Testis (tissue), 3 donors: ENCODE data around the gene APOE. TPM values are rescaled to one million over a fixed set of nuclear protein-coding genes. Genes with fewer than 3 reads are reported as not detected.
"Not testable (repeated sequence)": the region's sequence is repeated elsewhere in the genome, so short reads cannot be mapped to it uniquely, and the experiment has no call there.

Source experiments
- DNase-seq: peaks from one replicate; pipeline ENCODE4 v3.0.0-alpha.2; 2019
- H3K27ac ChIP-seq, 2 donors: fragments of 200-600 bp; sonication (generic); one replicate each; pipeline ENCODE4 v1.5.1; 2019
- H3K27me3 ChIP-seq: fragments of 200-600 bp; sonication (generic); one replicate; pipeline ENCODE4 v1.5.1; 2019
- H3K36me3 ChIP-seq: fragments of 200-600 bp; sonication (generic); one replicate; pipeline ENCODE4 v1.5.1; 2017; ENCODE audit warnings: low read depth; ENCODE audit errors: missing control alignments
- H3K4me1 ChIP-seq: fragments of 200-600 bp; sonication (generic); one replicate; pipeline ENCODE4 v1.5.1; 2019
- H3K4me3 ChIP-seq, 2 donors: fragments of 200-600 bp; sonication (generic); one replicate each; pipeline ENCODE4 v1.5.1; 2017 to 2019
- H3K9me3 ChIP-seq: fragments of 200-600 bp; sonication (generic); one replicate; pipeline ENCODE4 v1.5.1; 2017
- POLR2A ChIP-seq: fragments of 450-650 bp; IDR thresholded peaks from one replicate; pipeline ENCODE4 v1.6.1; 2017; ENCODE audit warnings: antibody characterized with exemption, mild to moderate bottlenecking, moderate library complexity
- WGBS, 2 donors: methylation state at CpG; one replicate each; pipeline ENCODE4 v1.1.5; 2018; 5-methylcytosine and 5-hydroxymethylcytosine counted together
- intact Hi-C: fragments of 100-400 bp; cut with DNase I; formaldehyde crosslinking; loops from one replicate; pipeline ENCODE4 v1.15.1; 2023; ENCODE audit warnings: low total_unique reads
- polyA plus RNA-seq: library from polyadenylated mRNA; stranded (reverse); fragments of 350-450 nt; fragmentation: Illumina TruSeq; extraction: RNeasy Lipid Tissue Mini Kit (QIAGEN cat#74804); gene quantifications from one replicate; pipeline ENCODE4 v1.2.3, GENCODE V29; 2014; ENCODE audit warnings: low read depth, low replicate concordance; ENCODE audit not compliant: insufficient read depth
- total RNA-seq, 2 donors: library from RNA; depleted of rRNA; stranded (reverse); fragments of >200 nt; gene quantifications; one replicate each; pipeline ENCODE4 v1.2.3, GENCODE V29; 2016
- TF ChIP-seq, protein P1 (sequence below), 3 experiments: fragments of 450-650 bp in 2 of 3; fragments of 200-600 bp in 1 of 3; sonication (generic) in 1 of 3; IDR thresholded peaks; one replicate each; pipeline ENCODE4 v1.5.1; 2016 to 2019; ENCODE audit warnings: antibody characterized with exemption in 3 of 3, mild to moderate bottlenecking in 2 of 3, moderate library complexity in 1 of 3

The APOE gene
- total and polyA plus RNA-seq, 3 donors from 2014 or later = 185 to 494 (median 215) TPM

DNA sequence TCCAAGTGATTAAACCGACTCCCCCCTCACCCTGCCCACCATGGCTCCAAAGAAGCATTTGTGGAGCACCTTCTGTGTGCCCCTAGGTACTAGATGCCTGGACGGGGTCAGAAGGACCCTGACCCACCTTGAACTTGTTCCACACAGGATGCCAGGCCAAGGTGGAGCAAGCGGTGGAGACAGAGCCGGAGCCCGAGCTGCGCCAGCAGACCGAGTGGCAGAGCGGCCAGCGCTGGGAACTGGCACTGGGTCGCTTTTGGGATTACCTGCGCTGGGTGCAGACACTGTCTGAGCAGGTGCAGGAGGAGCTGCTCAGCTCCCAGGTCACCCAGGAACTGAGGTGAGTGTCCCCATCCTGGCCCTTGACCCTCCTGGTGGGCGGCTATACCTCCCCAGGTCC is 2.0 kb downstream of the APOE start:
- no peak overlapping the region for H3K27ac ChIP-seq
- intact Hi-C loops = no loop called here
- H3K4me3 ChIP-seq = no peak overlapping the region
- peaks cover 46% of the 10 kb centered on the region for H3K4me1 ChIP-seq
- TF ChIP-seq, protein P1, sequence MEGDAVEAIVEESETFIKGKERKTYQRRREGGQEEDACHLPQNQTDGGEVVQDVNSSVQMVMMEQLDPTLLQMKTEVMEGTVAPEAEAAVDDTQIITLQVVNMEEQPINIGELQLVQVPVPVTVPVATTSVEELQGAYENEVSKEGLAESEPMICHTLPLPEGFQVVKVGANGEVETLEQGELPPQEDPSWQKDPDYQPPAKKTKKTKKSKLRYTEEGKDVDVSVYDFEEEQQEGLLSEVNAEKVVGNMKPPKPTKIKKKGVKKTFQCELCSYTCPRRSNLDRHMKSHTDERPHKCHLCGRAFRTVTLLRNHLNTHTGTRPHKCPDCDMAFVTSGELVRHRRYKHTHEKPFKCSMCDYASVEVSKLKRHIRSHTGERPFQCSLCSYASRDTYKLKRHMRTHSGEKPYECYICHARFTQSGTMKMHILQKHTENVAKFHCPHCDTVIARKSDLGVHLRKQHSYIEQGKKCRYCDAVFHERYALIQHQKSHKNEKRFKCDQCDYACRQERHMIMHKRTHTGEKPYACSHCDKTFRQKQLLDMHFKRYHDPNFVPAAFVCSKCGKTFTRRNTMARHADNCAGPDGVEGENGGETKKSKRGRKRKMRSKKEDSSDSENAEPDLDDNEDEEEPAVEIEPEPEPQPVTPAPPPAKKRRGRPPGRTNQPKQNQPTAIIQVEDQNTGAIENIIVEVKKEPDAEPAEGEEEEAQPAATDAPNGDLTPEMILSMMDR (IDR thresholded peaks at IDR 0.05) = no peak
- no peak for TF ChIP-seq POLR2A
- H3K9me3 ChIP-seq = no peaks in the 10 kb centered on the region
- no peaks in the 10 kb centered on the region for H3K27me3 ChIP-seq
- H3K36me3 ChIP-seq = no peaks in the 10 kb centered on the region
- DNase-seq = no peak
- WGBS, 2 donors = 75 to 90% methylated on average over 9 to 12 of the region's 12 CpGs

DNA sequence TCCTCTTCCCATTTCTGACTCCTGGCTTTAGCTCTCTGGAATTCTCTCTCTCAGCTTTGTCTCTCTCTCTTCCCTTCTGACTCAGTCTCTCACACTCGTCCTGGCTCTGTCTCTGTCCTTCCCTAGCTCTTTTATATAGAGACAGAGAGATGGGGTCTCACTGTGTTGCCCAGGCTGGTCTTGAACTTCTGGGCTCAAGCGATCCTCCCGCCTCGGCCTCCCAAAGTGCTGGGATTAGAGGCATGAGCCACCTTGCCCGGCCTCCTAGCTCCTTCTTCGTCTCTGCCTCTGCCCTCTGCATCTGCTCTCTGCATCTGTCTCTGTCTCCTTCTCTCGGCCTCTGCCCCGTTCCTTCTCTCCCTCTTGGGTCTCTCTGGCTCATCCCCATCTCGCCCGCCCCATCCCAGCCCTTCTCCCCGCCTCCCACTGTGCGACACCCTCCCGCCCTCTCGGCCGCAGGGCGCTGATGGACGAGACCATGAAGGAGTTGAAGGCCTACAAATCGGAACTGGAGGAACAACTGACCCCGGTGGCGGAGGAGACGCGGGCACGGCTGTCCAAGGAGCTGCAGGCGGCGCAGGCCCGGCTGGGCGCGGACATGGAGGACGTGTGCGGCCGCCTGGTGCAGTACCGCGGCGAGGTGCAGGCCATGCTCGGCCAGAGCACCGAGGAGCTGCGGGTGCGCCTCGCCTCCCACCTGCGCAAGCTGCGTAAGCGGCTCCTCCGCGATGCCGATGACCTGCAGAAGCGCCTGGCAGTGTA is 2.7 kb downstream of the APOE start:
- TF ChIP-seq, protein P1 (IDR thresholded peaks at IDR 0.05) = no peak
- TF ChIP-seq POLR2A = no peak
- H3K4me3 ChIP-seq = peak overlapping the region in 1 of 2 donors; percentile 21
- intact Hi-C loops = no loop called here
- no peaks in the 10 kb centered on the region for H3K9me3 ChIP-seq
- DNase-seq = no peak
- H3K27ac ChIP-seq = no peak overlapping the region
- H3K27me3 ChIP-seq = no peaks in the 10 kb centered on the region
- no peaks in the 10 kb centered on the region for H3K36me3 ChIP-seq
- WGBS, 2 donors = 69 to 76% methylated on average over 17 to 46 of the region's 46 CpGs
- H3K4me1 ChIP-seq = peaks cover 50% of the 10 kb centered on the region

DNA sequence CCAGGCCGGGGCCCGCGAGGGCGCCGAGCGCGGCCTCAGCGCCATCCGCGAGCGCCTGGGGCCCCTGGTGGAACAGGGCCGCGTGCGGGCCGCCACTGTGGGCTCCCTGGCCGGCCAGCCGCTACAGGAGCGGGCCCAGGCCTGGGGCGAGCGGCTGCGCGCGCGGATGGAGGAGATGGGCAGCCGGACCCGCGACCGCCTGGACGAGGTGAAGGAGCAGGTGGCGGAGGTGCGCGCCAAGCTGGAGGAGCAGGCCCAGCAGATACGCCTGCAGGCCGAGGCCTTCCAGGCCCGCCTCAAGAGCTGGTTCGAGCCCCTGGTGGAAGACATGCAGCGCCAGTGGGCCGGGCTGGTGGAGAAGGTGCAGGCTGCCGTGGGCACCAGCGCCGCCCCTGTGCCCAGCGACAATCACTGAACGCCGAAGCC is 3.3 kb downstream of the APOE start:
- Histone ChIP-seq H3K36me3 (no peaks in the 10 kb centered on the region), H3K4me3 (peak overlapping the region in 1 of 2 donors; percentile 21), H3K27me3 (no peaks in the 10 kb centered on the region), H3K27ac (no peak overlapping the region), H3K4me1 (peaks cover 48% of the 10 kb centered on the region), H3K9me3 (no peaks in the 10 kb centered on the region)
- no peak for DNase-seq
- WGBS, 2 donors = 50 to 81% methylated on average over 2 to 44 of the region's 44 CpGs
- no peak for TF ChIP-seq POLR2A
- intact Hi-C loops = no loop called here

DNA sequence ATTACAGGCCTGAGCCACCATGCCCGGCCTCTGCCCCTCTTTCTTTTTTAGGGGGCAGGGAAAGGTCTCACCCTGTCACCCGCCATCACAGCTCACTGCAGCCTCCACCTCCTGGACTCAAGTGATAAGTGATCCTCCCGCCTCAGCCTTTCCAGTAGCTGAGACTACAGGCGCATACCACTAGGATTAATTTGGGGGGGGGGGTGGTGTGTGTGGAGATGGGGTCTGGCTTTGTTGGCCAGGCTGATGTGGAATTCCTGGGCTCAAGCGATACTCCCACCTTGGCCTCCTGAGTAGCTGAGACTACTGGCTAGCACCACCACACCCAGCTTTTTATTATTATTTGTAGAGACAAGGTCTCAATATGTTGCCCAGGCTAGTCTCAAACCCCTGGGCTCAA is 4.2 kb downstream of the APOE start:
- H3K27me3 ChIP-seq = no peaks in the 10 kb centered on the region
- DNase-seq = no peak
- H3K27ac ChIP-seq = peak overlapping the region in 1 of 2 donors; percentile 30
- intact Hi-C loops = no loop called here
- H3K36me3 ChIP-seq = no peaks in the 10 kb centered on the region
- H3K9me3 ChIP-seq = no peaks in the 10 kb centered on the region
- H3K4me1 ChIP-seq = peaks cover 46% of the 10 kb centered on the region
- 60 to 81% methylated on average over 3 to 5 of the region's 5 CpGs for WGBS, 2 donors
- TF ChIP-seq POLR2A = no peak
- no peak overlapping the region for H3K4me3 ChIP-seq

DNA sequence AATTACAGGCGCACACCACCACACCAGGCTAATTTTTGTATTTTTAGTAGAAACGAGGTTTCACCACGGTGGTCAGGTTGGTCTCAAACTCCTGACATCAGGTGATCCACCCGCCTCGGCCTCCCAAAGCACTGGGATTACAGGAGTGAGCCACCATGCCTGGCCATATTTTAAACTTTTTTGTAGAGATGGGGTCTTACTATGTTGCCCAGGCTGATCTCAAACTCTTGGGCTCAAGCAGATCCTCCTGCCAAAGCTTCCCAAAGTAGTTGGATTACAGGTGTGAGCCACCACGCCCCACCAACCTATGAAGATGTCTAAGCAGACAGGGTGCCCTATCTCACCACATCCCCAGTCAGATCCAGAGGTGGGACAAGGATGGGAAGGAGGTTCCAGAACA is 6.3 kb downstream of the APOE start:
- intact Hi-C loops, H3K27me3 ChIP-seq, H3K4me3 ChIP-seq, DNase-seq, H3K27ac ChIP-seq, H3K9me3 ChIP-seq, H3K36me3 ChIP-seq: not testable (repeated sequence)
- H3K4me1 ChIP-seq = peaks cover 37% of the 10 kb centered on the region
- WGBS, 2 donors = 94 to 97% methylated on average over 6 of the region's 6 CpGs

DNA sequence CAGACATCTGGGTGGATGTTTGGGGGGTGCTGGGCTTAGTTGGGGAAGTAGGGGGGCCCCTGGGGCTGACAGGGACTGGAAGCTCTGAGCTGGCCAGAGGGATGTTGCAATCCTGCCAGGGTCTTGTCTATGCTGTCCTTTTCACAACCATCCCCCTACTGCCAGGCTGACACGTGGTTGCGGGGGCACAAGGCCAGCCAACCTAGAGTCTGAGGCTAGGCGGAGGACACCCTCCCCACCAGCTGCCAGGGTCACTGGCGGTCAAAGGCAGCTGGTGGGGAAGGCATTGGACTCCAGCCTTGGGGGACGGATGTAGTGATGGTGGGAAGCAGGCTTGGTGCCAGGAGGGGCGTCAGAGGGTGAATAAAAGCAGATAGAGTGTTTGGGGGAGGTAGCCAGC is 7.3 kb downstream of the APOE start:
- Histone ChIP-seq H3K4me3 (no peak overlapping the region), H3K4me1 (peaks cover 37% of the 10 kb centered on the region), H3K9me3 (no peaks in the 10 kb centered on the region), H3K27ac (no peak overlapping the region), H3K36me3 (no peaks in the 10 kb centered on the region), H3K27me3 (no peaks in the 10 kb centered on the region)
- TF ChIP-seq POLR2A = no peak
- peak; percentile 82 for DNase-seq
- WGBS, 2 donors = 36 to 52% methylated on average over 6 of the region's 6 CpGs
- intact Hi-C loops = no loop called here

DNA sequence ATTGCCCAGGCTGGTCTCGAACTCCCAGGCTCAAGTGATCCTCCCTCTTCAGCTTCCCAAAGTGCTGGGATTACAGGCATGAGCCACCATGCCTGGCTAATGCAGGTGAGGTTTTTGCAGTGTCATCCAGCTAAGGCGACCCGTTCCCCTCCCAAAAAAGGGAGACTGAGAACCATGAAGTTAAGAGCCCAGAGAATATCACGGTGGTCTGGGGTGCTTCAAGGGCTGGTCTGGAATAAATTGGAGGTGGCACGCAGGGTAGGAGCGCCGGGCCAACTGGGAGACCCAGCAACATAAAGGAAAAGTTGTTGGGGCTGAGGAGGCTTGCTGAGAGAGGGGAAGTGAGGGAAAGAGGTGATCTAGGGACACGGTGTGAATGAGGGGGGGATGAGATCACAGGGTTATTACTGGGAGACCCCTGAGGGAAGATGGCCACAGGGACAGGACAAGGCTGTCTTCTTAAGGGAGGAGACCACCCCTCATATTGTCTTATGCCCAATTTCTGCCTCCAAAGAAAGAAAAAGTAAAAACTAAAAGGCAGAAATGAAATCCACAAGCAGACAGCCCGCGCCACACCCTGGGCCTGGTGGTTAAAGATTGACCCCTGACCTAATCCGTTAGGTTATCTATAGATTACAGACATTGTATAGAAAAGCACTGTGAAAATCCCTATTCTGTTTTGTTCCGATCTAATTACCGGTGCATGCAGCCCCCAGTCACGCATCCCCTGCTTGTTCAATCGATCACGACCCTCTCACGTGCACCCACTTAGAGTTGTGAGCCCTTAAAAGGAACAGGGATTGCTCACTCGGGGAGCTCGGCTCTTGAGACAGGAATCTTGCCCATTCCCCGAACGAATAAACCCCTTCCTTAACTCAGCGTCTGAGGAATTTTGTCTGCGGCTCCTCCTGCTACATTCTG is 8.2 kb downstream of the APOE start:
- H3K27me3 ChIP-seq, intact Hi-C loops, H3K4me3 ChIP-seq, H3K9me3 ChIP-seq, H3K36me3 ChIP-seq, DNase-seq: not testable (repeated sequence)
- Histone ChIP-seq H3K4me1 (peaks cover 37% of the 10 kb centered on the region), H3K27ac (peak overlapping the region; percentile 63 to 70)
- WGBS, 2 donors = 46 to 53% methylated on average over 21 to 23 of the region's 23 CpGs

DNA sequence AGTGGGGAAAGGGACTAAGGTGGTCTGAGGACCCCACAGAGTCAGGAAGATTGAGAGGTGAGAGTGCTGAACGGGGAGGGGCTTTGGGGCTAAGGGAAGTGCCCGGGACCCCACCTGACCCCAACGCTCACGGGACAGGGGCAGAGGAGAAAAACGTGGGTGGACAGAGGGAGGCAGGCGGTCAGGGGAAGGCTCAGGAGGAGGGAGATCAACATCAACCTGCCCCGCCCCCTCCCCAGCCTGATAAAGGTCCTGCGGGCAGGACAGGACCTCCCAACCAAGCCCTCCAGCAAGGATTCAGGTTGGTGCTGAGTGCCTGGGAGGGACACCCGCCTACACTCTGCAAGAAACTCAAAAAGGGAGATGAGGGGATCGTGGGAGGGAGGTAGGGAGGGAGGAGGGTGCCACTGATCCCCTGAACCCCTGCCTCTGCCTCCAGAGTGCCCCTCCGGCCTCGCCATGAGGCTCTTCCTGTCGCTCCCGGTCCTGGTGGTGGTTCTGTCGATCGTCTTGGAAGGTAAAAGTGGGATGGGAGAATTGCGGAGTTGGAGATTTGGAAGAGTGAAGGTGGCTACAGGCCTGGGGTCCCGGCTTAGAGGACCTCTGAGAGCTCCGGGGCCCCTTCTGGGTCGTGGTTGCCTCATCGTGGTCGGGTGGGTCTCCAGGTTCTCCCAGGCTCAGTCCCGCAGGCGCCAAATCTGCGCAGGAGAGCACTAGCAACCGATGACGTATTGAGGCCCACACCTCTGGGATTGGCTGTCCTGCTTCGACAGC is 9.0 kb downstream of the APOE start, which contains the start of gene APOC1:
APOC1 (plus strand) TSS at position 176 of the 774 bp plus-strand sequence; CDS start at position 460, 284 bp downstream.
- Histone ChIP-seq H3K4me3 (peak within 1 kb of the TSS; percentile 54 to 58), H3K4me1 (peaks cover 36% of the 10 kb centered on the region), H3K27ac (peak within 1 kb of the TSS; percentile 63 to 70)
- DNase-seq = peak; percentile 95
- H3K36me3 ChIP-seq, intact Hi-C loops, H3K27me3 ChIP-seq, H3K9me3 ChIP-seq: not testable (repeated sequence)
- WGBS, 2 donors = 4 to 8% methylated on average over 23 to 28 of the region's 28 CpGs
